Measurements from ENCODE around the gene CYP4F2. TPM values are rescaled to one million over a fixed set of nuclear protein-coding genes. Genes with fewer than 3 reads are reported as not detected.
"Not testable (repeated sequence)": the region's sequence is repeated elsewhere in the genome, so short reads cannot be mapped to it uniquely, and the experiment has no call there.

CYP4F2 gene, protein sequence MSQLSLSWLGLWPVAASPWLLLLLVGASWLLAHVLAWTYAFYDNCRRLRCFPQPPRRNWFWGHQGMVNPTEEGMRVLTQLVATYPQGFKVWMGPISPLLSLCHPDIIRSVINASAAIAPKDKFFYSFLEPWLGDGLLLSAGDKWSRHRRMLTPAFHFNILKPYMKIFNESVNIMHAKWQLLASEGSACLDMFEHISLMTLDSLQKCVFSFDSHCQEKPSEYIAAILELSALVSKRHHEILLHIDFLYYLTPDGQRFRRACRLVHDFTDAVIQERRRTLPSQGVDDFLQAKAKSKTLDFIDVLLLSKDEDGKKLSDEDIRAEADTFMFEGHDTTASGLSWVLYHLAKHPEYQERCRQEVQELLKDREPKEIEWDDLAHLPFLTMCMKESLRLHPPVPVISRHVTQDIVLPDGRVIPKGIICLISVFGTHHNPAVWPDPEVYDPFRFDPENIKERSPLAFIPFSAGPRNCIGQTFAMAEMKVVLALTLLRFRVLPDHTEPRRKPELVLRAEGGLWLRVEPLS
- total RNA-seq (not detected), polyA plus RNA-seq (ENCODE audit: insufficient read depth in 1 of 8, insufficient read length in 8 of 8, low replicate concordance in 1 of 8) (under 1 TPM in 1 of 8 donors, not detected in 7; 0.79 TPM)
- long read RNA-seq, donor 1: 0 reads
- long read RNA-seq, donor 2: 0 reads
- long read RNA-seq, donor 3: 0 reads
- long read RNA-seq, donor 4: 0 reads
- long read RNA-seq, donor 5: 0 reads
- long read RNA-seq, donor 6: 0 reads
- long read RNA-seq, donor 7: 0 reads
- long read RNA-seq, donor 8: 0 reads
- long read RNA-seq, donor 9: 0 reads
- long read RNA-seq, donor 10: 0 reads
- long read RNA-seq, donor 11: 0 reads

DNA sequence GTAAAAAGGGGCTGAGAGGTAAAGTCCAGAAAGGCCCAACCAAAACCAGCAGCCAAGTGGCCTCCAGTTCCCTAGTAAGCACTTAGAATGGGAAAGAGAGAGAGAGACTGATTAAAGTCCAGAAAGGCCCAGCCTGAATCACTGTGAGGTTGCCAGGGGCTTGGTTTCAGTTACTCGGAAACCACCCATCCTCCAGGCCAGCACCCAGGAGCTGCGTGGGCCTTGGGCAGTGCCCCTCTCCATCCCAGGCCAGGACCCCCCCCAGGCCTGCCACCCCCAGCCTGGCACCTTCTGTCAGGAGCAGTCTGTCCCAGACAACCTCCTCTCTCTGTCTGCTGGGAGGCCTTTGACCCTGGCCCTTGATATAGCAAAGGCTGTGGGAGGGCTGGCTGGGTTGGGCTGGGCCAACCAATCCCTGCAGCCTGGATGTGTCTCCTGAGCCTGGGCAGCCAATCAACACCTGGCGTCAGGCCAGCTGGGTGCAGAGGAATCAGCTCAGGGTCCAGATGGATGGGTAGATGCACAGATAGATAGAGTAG is at the start of gene CYP4F2:
TSS of gene CYP4F2 (minus strand) at position 337 of the 539 bp plus-strand sequence. CDS start 463 bp downstream, outside the sequence.
- H3K4me3 ChIP-seq (ENCODE audit: low read length): no peak within 1 kb of the TSS
- WGBS (ENCODE audit: insufficient coverage): 100% methylated on average over 2 of the region's 3 CpGs
- H3K9me3 ChIP-seq (replicated peaks; ENCODE audit: control insufficient read depth, low read depth, low read length): no peaks in the 10 kb centered on the region
- peaks cover 17% of the 10 kb centered on the region for H3K27me3 ChIP-seq (ENCODE audit: control insufficient read depth, insufficient read depth, low read length)
- no peak within 1 kb of the TSS for H3K27ac ChIP-seq (ENCODE audit: low read length)
- no peak for DNase-seq
- no peaks in the 10 kb centered on the region for H3K36me3 ChIP-seq (ENCODE audit: control insufficient read depth, insufficient read depth, low read length)
- no peaks in the 10 kb centered on the region for H3K4me1 ChIP-seq (ENCODE audit: control insufficient read depth, insufficient read depth, low read length)

DNA sequence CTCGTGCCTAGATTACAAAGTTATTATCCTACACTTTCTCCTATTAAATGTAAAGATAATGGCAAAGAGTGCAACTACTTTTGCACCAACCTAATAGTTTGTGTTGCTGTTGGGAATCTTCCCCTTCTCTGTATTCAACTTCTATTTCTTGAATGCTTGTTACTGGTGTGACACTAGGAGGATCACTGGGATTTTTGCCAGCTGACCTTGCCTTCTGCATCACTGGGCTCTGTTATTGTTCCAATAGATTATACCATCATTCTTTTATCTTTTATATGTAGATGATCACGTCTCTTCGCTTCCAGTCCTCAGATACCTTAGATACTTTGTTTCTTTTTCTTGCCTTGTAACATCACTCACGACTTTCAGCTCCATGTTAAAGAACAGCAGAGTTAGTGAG is 47.4 kb upstream of the CYP4F2 start:
- H3K27ac ChIP-seq (ENCODE audit: low read length): no peak overlapping the region
- no peak for DNase-seq
- WGBS (ENCODE audit: insufficient coverage): no CpG with 5 or more reads among the region's 4 CpGs
- no peaks in the 10 kb centered on the region for H3K36me3 ChIP-seq (ENCODE audit: control insufficient read depth, insufficient read depth, low read length)
- H3K4me1 ChIP-seq (ENCODE audit: control insufficient read depth, insufficient read depth, low read length): no peaks in the 10 kb centered on the region
- H3K4me3 ChIP-seq (ENCODE audit: low read length): no peak overlapping the region
- H3K27me3 ChIP-seq (ENCODE audit: control insufficient read depth, insufficient read depth, low read length): no peaks in the 10 kb centered on the region
- H3K9me3 ChIP-seq (replicated peaks; ENCODE audit: control insufficient read depth, low read depth, low read length): no peaks in the 10 kb centered on the region

DNA sequence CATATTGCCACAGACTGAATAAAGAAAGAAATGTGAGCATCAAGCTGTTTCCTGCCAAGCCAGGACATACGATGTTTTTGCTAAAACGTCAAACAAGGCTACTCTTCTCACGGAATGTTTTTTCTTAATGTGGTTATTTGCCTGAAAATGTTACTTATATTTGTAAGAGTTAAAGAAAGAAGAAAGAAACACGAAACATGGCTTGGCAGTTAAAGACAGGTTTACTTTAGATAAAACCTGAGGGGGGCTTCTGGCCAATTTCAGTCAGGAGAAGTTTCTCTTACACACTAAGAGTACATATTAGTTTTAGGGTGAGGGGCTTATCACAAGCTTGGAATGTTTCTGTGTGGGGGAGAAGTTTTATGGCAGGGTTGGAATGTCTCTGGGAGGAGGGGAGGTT is 46.5 kb upstream of the CYP4F2 start:
- WGBS (ENCODE audit: insufficient coverage): 75% methylated on average over 3 of the region's 4 CpGs
- no peaks in the 10 kb centered on the region for H3K4me1 ChIP-seq (ENCODE audit: control insufficient read depth, insufficient read depth, low read length)
- no peak for DNase-seq
- H3K36me3 ChIP-seq (ENCODE audit: control insufficient read depth, insufficient read depth, low read length): no peaks in the 10 kb centered on the region
- H3K27me3 ChIP-seq (ENCODE audit: control insufficient read depth, insufficient read depth, low read length): no peaks in the 10 kb centered on the region
- no peak overlapping the region for H3K27ac ChIP-seq (ENCODE audit: low read length)
- H3K9me3 ChIP-seq (replicated peaks; ENCODE audit: control insufficient read depth, low read depth, low read length): no peaks in the 10 kb centered on the region
- H3K4me3 ChIP-seq (ENCODE audit: low read length): no peak overlapping the region

DNA sequence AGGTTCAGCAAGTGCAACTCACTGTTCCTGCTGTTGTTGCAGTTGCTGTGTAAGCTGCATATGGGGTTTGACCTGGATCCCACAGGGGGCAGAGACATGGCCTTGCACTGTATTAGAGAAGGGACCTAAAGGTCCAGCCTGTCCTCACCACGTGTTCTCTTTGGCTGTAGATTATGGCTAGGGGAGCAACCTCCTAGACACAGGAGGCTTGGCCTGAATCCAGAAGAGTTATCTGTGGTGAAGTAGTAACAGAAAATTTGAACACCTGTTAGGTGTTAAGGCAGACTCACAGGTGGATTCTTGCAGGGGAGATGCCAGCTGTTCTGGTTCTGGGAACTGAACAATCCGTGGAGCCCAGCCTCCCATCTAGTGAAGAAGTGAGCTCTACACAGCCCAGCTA is 39.9 kb upstream of the CYP4F2 start:
- H3K36me3 ChIP-seq (ENCODE audit: control insufficient read depth, insufficient read depth, low read length): no peaks in the 10 kb centered on the region
- H3K9me3 ChIP-seq (replicated peaks; ENCODE audit: control insufficient read depth, low read depth, low read length): no peaks in the 10 kb centered on the region
- H3K4me3 ChIP-seq (ENCODE audit: low read length): no peak overlapping the region
- DNase-seq: no peak
- 72% methylated on average over 2 of the region's 2 CpGs for WGBS (ENCODE audit: insufficient coverage)
- H3K4me1 ChIP-seq (ENCODE audit: control insufficient read depth, insufficient read depth, low read length): no peaks in the 10 kb centered on the region
- no peaks in the 10 kb centered on the region for H3K27me3 ChIP-seq (ENCODE audit: control insufficient read depth, insufficient read depth, low read length)
- no peak overlapping the region for H3K27ac ChIP-seq (ENCODE audit: low read length)

DNA sequence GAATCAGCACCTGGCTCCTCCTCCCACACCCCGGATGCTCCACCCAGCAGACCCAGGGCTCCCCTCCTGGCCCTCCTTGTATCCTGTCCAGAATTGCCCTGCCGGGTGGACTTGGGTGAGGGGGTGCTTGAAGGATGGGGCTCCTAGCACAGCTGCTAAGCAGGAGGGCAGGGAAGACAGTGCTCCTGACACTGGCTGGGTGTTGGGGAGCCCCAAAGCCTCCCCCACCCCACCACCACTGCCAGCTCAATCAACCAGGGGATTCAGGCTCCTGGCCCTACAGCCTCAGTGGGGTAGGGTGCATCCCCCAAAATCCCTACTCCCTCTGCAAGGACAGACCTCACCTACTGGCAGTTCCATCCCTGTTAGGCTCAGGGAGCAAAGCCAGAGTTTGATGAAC is 39.1 kb upstream of the CYP4F2 start:
- Histone ChIP-seq H3K27ac (ENCODE audit: low read length) (no peak overlapping the region), H3K4me3 (ENCODE audit: low read length) (no peak overlapping the region), H3K9me3 (replicated peaks; ENCODE audit: control insufficient read depth, low read depth, low read length) (no peaks in the 10 kb centered on the region), H3K4me1 (ENCODE audit: control insufficient read depth, insufficient read depth, low read length) (no peaks in the 10 kb centered on the region), H3K36me3 (ENCODE audit: control insufficient read depth, insufficient read depth, low read length) (no peaks in the 10 kb centered on the region), H3K27me3 (ENCODE audit: control insufficient read depth, insufficient read depth, low read length) (no peaks in the 10 kb centered on the region)
- WGBS (ENCODE audit: insufficient coverage): no CpG with 5 or more reads among the region's 2 CpGs
- DNase-seq: no peak

DNA sequence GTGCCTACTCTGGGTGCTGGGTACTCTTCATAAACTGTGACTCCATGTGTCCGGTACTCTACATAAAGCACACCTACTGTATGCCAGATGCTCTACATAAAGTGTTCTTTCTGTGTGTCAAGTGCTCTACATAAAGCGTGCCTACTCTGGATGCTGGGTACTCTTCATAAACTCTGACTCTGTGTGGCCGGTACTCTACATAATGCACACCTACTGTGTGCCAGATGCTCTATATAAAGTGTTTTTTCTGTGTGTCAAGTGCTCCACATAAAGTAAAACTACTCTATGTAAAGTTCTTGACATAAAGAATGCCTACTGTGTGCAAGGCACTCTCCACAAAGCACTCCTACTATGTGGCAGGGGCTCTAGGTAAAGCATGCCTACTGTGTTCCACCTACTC is 38.3 kb upstream of the CYP4F2 start:
- no peak for DNase-seq
- no peaks in the 10 kb centered on the region for H3K27me3 ChIP-seq (ENCODE audit: control insufficient read depth, insufficient read depth, low read length)

DNA sequence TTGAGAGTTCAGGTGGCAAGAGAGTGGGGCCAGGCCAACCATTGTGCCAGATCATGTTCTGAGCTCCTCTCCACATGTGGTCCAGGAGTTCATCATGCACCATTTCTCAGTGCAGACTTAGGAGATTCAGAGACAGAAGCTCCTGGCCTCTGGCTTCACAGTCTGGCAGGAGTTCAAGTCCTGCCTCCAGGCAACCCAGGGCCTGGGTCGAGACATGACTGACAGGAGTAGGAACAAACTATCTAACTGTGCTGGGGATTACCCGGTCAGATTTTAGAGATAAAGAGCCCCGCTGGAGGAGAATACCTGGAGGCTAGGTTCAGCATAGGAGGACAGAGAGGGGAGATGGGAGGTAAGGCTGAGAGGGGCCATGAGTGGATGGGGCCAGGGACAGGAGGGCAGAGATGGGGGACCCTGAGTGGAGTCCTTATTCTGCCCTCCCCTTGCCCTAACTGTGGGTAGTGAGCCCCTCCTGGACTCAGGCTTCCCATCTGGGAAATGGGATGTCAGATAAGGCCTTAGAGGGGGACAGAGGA is 37.4 kb upstream of the CYP4F2 start:
- H3K27ac ChIP-seq (ENCODE audit: low read length): no peak overlapping the region
- no peak overlapping the region for H3K4me3 ChIP-seq (ENCODE audit: low read length)
- H3K9me3 ChIP-seq (replicated peaks; ENCODE audit: control insufficient read depth, low read depth, low read length): no peaks in the 10 kb centered on the region
- no peaks in the 10 kb centered on the region for H3K4me1 ChIP-seq (ENCODE audit: control insufficient read depth, insufficient read depth, low read length)
- H3K36me3 ChIP-seq (ENCODE audit: control insufficient read depth, insufficient read depth, low read length): no peaks in the 10 kb centered on the region
- H3K27me3 ChIP-seq (ENCODE audit: control insufficient read depth, insufficient read depth, low read length): no peaks in the 10 kb centered on the region
- 63% methylated on average over 3 of the region's 3 CpGs for WGBS (ENCODE audit: insufficient coverage)
- no peak for DNase-seq

More for the DNA sequence above, 38.3 kb upstream of the CYP4F2 start:
- H3K4me1 ChIP-seq (ENCODE audit: control insufficient read depth, insufficient read depth, low read length): no peaks in the 10 kb centered on the region
- 100% methylated on average over 1 of the region's 3 CpGs for WGBS (ENCODE audit: insufficient coverage)
- no peak overlapping the region for H3K4me3 ChIP-seq (ENCODE audit: low read length)
- H3K27ac ChIP-seq (ENCODE audit: low read length): no peak overlapping the region
- no peaks in the 10 kb centered on the region for H3K36me3 ChIP-seq (ENCODE audit: control insufficient read depth, insufficient read depth, low read length)
- H3K9me3 ChIP-seq (replicated peaks; ENCODE audit: control insufficient read depth, low read depth, low read length): no peaks in the 10 kb centered on the region

DNA sequence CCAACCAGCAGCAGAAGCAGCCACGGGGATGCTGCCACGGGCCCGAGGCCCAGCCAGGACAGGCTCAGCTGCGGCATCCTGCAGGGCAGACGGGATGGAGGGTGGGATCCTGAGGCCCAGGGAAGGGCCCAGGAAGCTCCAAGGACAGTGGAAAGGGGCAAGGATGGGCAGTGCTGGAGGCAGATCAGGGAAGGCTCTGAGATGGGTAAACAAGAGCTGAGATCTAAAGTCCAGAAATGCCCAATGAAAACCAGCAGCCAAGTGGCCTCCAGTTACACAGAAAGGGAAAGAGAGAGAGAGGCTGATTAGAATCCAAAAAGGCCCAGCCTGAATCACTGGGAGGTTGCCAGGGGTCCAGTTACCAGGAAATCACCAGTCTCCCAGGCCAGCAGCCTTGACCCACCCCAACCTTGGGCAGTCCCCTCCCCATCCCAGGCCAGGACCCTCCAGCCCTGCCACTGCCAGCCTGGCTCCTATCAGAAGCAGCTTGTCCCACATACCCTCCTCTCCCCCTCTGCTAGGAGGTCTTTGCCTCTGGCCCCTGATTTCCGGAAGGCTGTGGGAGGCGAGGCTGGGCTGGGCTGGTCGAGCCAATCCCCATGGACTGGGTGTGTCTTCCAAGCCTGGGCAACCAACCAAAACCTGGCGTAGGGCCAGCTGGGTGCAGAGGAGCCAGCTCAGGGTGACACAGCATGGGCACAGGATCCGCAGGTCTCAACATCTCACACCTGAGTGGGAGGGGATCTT is 36.6 kb upstream of the CYP4F2 start, which contains the start of gene CYP4F11:
TSS of gene CYP4F11 (minus strand) at position 198 of the 747 bp plus-strand sequence. CDS start at position 77, 121 bp downstream.
- H3K4me3 ChIP-seq (ENCODE audit: low read length): no peak within 1 kb of the TSS
- WGBS (ENCODE audit: insufficient coverage): 42% methylated on average over 10 of the region's 10 CpGs
- H3K27me3 ChIP-seq (ENCODE audit: control insufficient read depth, insufficient read depth, low read length): no peaks in the 10 kb centered on the region
- no peak for DNase-seq
- H3K4me1 ChIP-seq (ENCODE audit: control insufficient read depth, insufficient read depth, low read length): no peaks in the 10 kb centered on the region
- H3K36me3 ChIP-seq (ENCODE audit: control insufficient read depth, insufficient read depth, low read length): no peaks in the 10 kb centered on the region
- no peaks in the 10 kb centered on the region for H3K9me3 ChIP-seq (replicated peaks; ENCODE audit: control insufficient read depth, low read depth, low read length)
- no peak within 1 kb of the TSS for H3K27ac ChIP-seq (ENCODE audit: low read length)

DNA sequence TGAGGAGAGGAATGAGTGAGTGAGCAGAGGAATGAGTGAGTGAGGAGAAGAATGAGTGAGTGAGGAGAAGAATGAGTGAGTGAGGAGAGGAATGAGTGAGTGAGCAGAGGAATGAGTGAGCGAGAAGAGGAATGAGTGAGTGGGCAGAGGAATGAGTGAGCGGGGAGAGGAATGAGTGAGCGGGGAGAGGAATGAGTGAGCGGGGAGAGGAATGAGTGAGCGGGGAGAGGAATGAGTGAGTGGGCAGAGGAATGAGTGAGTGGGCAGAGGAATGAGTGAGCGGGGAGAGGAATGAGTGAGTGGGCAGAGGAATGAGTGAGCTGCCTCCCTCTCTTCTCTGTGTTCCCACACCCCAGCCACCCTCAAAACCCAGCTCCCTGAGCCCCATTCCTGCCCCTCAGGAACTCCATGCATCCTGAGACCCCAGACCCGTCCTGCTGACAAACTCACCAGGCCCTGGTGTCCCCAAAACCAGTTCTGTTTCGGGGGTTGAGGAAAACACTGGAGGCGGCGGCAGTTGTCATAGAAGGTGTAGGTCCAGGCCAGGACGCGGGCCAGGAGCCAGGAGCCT is 36.0 kb upstream of the CYP4F2 start:
- DNase-seq; H3K4me3 ChIP-seq (ENCODE audit: low read length); H3K27ac ChIP-seq (ENCODE audit: low read length); H3K4me1 ChIP-seq (ENCODE audit: control insufficient read depth, insufficient read depth, low read length); H3K36me3 ChIP-seq (ENCODE audit: control insufficient read depth, insufficient read depth, low read length); H3K9me3 ChIP-seq (replicated peaks; ENCODE audit: control insufficient read depth, low read depth, low read length); H3K27me3 ChIP-seq (ENCODE audit: control insufficient read depth, insufficient read depth, low read length): not testable (repeated sequence)
- 72% methylated on average over 9 of the region's 12 CpGs for WGBS (ENCODE audit: insufficient coverage)

Data from muscle of leg (tissue), 16 donors.